HepG2 (cell line): ENCODE measurements around the gene DCK. TPM values are rescaled to one million over a fixed set of nuclear protein-coding genes. Genes with fewer than 3 reads are reported as not detected.

Source experiments
- E2F2 ChIP-seq: sonication (generic); formaldehyde crosslinking; IDR thresholded peaks from 2 replicates; pipeline ENCODE4 v1.4.0; 2020; ENCODE audit warnings: missing genetic modification reagents, borderline replicate concordance
- GATAD2A ChIP-seq: IDR thresholded peaks from 2 replicates; pipeline ENCODE4 v1.6.1; 2016
- KAT7 ChIP-seq: IDR thresholded peaks from 2 replicates; pipeline ENCODE4 v1.6.1; 2018; ENCODE audit warnings: borderline replicate concordance, missing compliant biosample characterization
- MEIS2 ChIP-seq: sonication (generic); formaldehyde crosslinking; IDR thresholded peaks from 2 replicates; pipeline ENCODE4 v1.9.0; 2021; ENCODE audit warnings: mild to moderate bottlenecking, missing genetic modification reagents
- NFIC ChIP-seq: IDR thresholded peaks from 2 replicates; pipeline ENCODE4 v1.6.1; 2012; ENCODE audit warnings: mild to moderate bottlenecking, low read length, inconsistent platforms
- SMC3 ChIP-seq: IDR thresholded peaks from 2 replicates; pipeline ENCODE4 v1.6.1; 2011; ENCODE audit warnings: low read length, improper control_type of control experiment
- SP4 ChIP-seq: sonication (generic); formaldehyde crosslinking; IDR thresholded peaks from 2 replicates; pipeline ENCODE4 v1.8.1; 2023; ENCODE audit warnings: mild to moderate bottlenecking, missing genetic modification reagents
- THYN1 ChIP-seq: sonication (generic); formaldehyde crosslinking; IDR thresholded peaks from 2 replicates; pipeline ENCODE4 v1.8.1; 2023; ENCODE audit warnings: low read depth, mild to moderate bottlenecking, moderate library complexity, missing genetic modification reagents, borderline replicate concordance
- ZBTB39 ChIP-seq: sonication (generic); formaldehyde crosslinking; IDR thresholded peaks from 2 replicates; pipeline ENCODE4 v1.5.0; 2020; ENCODE audit warnings: missing genetic modification reagents
- ZNF12 ChIP-seq: sonication (generic); formaldehyde crosslinking; IDR thresholded peaks from 2 replicates; pipeline ENCODE4 v1.5.0; 2020; ENCODE audit warnings: missing genetic modification reagents
- ZNF18 ChIP-seq: sonication (generic); formaldehyde crosslinking; IDR thresholded peaks from 2 replicates; pipeline ENCODE4 v1.8.0; 2022; ENCODE audit warnings: mild to moderate bottlenecking, missing genetic modification reagents; ENCODE audit not compliant: insufficient replicate concordance
- ZNF260 ChIP-seq: sonication (generic); formaldehyde crosslinking; IDR thresholded peaks from 2 replicates; pipeline ENCODE4 v1.4.0; 2020; ENCODE audit warnings: missing genetic modification reagents, low read depth, mild to moderate bottlenecking, borderline replicate concordance
- ZNF333 ChIP-seq: sonication (generic); formaldehyde crosslinking; IDR thresholded peaks from 2 replicates; pipeline ENCODE4 v1.4.0; 2020; ENCODE audit warnings: mild to moderate bottlenecking, missing genetic modification reagents, borderline replicate concordance
- ZNF335 ChIP-seq: sonication (generic); formaldehyde crosslinking; IDR thresholded peaks from 2 replicates; pipeline ENCODE4 v1.4.0; 2020; ENCODE audit warnings: missing genetic modification reagents
- ZNF512B ChIP-seq: sonication (generic); formaldehyde crosslinking; IDR thresholded peaks from 2 replicates; pipeline ENCODE4 v1.5.1; 2020; ENCODE audit warnings: missing genetic modification reagents, mild to moderate bottlenecking, borderline replicate concordance
- ZNF570 ChIP-seq: sonication (generic); formaldehyde crosslinking; IDR thresholded peaks from 2 replicates; pipeline ENCODE4 v1.4.0; 2020; ENCODE audit warnings: mild to moderate bottlenecking, missing genetic modification reagents, borderline replicate concordance
- ZNF800 ChIP-seq: sonication (generic); formaldehyde crosslinking; IDR thresholded peaks from 2 replicates; pipeline ENCODE4 v1.4.0; 2020; ENCODE audit warnings: missing genetic modification reagents
- ZSCAN22 ChIP-seq: sonication (generic); formaldehyde crosslinking; IDR thresholded peaks from 2 replicates; pipeline ENCODE4 v1.4.0; 2020; ENCODE audit warnings: mild to moderate bottlenecking, missing genetic modification reagents
- polyA plus RNA-seq, 8 experiments: library from polyadenylated mRNA; depleted of rRNA in 3 of 8; stranded (reverse) in 7 of 8; unstranded in 1 of 8; fragments of >200 nt; fragmentation: Illumina TruSeq in 4 of 8; extraction: Trizol in 4 of 8; gene quantifications; 2 replicates each; pipeline versions ENCODE4 v1.2.1 to v1.2.3, GENCODE V29; 2011 to 2016; ENCODE audit warnings: low read depth in 4 of 8, missing spikeins in 1 of 8, mixed read lengths in 1 of 8; ENCODE audit not compliant: insufficient read depth in 1 of 8
- total RNA-seq, 5 experiments: library from RNA; depleted of rRNA; stranded (reverse); fragments of >200 nt; fragmentation: Illumina TruSeq; extraction: Trizol; gene quantifications; 2 replicates each; pipeline ENCODE4 v1.2.3, GENCODE V29; 2016; ENCODE audit warnings: low read depth in 1 of 5

Gene DCK
- total and polyA plus RNA-seq, 2 of the 13 experiments (the other 11 are each of a cell fraction or from before 2014, with no cell fraction given): 5.7 to 21.8 TPM

- 0 out of 2 replicates have a peak, but pooled peaks have one; percentile 5 for TF ChIP-seq ZNF512B (CRISPR knock-in tag)
- no peak for TF ChIP-seq SMC3
- TF ChIP-seq ZNF260 (CRISPR knock-in tag): no peak
- no peak for TF ChIP-seq KAT7 (CRISPR knock-in tag)
- no peak for TF ChIP-seq ZNF335 (CRISPR knock-in tag)
- peak; percentile 63 for TF ChIP-seq SP4 (CRISPR knock-in tag)
- TF ChIP-seq NFIC: 0 out of 2 replicates have a peak, but pooled peaks have one; percentile 29
- no peak for TF ChIP-seq ZNF570
- TF ChIP-seq ZNF12 (CRISPR knock-in tag): no peak
- TF ChIP-seq ZNF800 (CRISPR knock-in tag): no peak; the same call in 1 of the 2 replicates
- TF ChIP-seq THYN1: no peak
- no peak for TF ChIP-seq ZSCAN22
- TF ChIP-seq ZBTB39 (CRISPR knock-in tag): no peak; the same call in 1 of the 2 replicates
- peak; percentile 71; the same call in 1 of the 2 replicates for TF ChIP-seq E2F2 (CRISPR knock-in tag)
- TF ChIP-seq GATAD2A (CRISPR knock-in tag): peak; percentile 2; the same call in 1 of the 2 replicates
- TF ChIP-seq ZNF333 (CRISPR knock-in tag): peak; percentile 20; the same call in 1 of the 2 replicates
- peak; percentile 60; the same call in 1 of the 2 replicates for TF ChIP-seq MEIS2
- TF ChIP-seq ZNF18 (CRISPR knock-in tag): no peak
Measured at GRCh38 chr4:70993181-70994068, at the start of gene DCK (continued).
